ENCODE data around the gene ARRB1.
"Not testable (repeated sequence)": the region's sequence is repeated elsewhere in the genome, so short reads cannot be mapped to it uniquely, and the experiment has no call there.

The ARRB1 gene

GRCh38 chr11:75351541-75351790 is at the start of gene ARRB1:
Gene ARRB1 (minus strand): TSS chr11:75351661. CDS start chr11:75351607, 54 bp downstream.
- peak in 1 of 2 donors; percentile 30 for DNase-seq (ENCODE audit: low read depth in 2 of 2)

GRCh38 chr11:75400146-75400865 is 48.8 kb upstream of the ARRB1 start:
- no peak for DNase-seq (ENCODE audit: low read depth in 2 of 2)

- DNase-seq (ENCODE audit: low read depth in 2 of 2), result peak; percentile 73 to 81
Measured at GRCh38 chr11:75399344-75400145, 48.1 kb upstream of the ARRB1 start, which contains the start of gene RPS3. Gene RPS3 (plus strand): TSS chr11:75399518. CDS start chr11:75399548, 30 bp downstream.

GRCh38 chr11:75398906-75399305 is 47.4 kb upstream of the ARRB1 start:
- DNase-seq (ENCODE audit: low read depth in 2 of 2), result no peak

- no peak for DNase-seq (ENCODE audit: low read depth in 2 of 2)
Measured at GRCh38 chr11:75394085-75394840, 42.8 kb upstream of the ARRB1 start.

- no peak for DNase-seq (ENCODE audit: low read depth in 2 of 2)
Measured at GRCh38 chr11:75389925-75390324, 38.5 kb upstream of the ARRB1 start.

GRCh38 chr11:75389276-75389605 is 37.8 kb upstream of the ARRB1 start:
- DNase-seq (ENCODE audit: low read depth in 2 of 2), result no peak

- DNase-seq (ENCODE audit: low read depth in 2 of 2), result peak; percentile 40 to 49
Measured at GRCh38 chr11:75388386-75389275, 37.2 kb upstream of the ARRB1 start.

GRCh38 chr11:75387736-75388294 is 36.4 kb upstream of the ARRB1 start:
- no peak for DNase-seq (ENCODE audit: low read depth in 2 of 2)

GRCh38 chr11:75386942-75387630 is 35.6 kb upstream of the ARRB1 start:
- DNase-seq (ENCODE audit: low read depth in 2 of 2), result no peak

- DNase-seq (ENCODE audit: low read depth in 2 of 2), result peak; percentile 66 to 70
Measured at GRCh38 chr11:75384438-75385080, 33.1 kb upstream of the ARRB1 start.

GRCh38 chr11:75383246-75383645 is 31.8 kb upstream of the ARRB1 start:
- no peak for DNase-seq (ENCODE audit: low read depth in 2 of 2)

- DNase-seq (ENCODE audit: low read depth in 2 of 2), result no peak
Measured at GRCh38 chr11:75380716-75381420, 29.4 kb upstream of the ARRB1 start.

- no peak for DNase-seq (ENCODE audit: low read depth in 2 of 2)
Measured at GRCh38 chr11:75380245-75380644, 28.8 kb upstream of the ARRB1 start.

- not testable (repeated sequence) for DNase-seq (ENCODE audit: low read depth in 2 of 2)
Measured at GRCh38 chr11:75378776-75379175, 27.3 kb upstream of the ARRB1 start.

- DNase-seq (ENCODE audit: low read depth in 2 of 2), result no peak
Measured at GRCh38 chr11:75376175-75376574, 24.7 kb upstream of the ARRB1 start.

GRCh38 chr11:75375626-75376025 is 24.2 kb upstream of the ARRB1 start:
- DNase-seq (ENCODE audit: low read depth in 2 of 2), result no peak

- DNase-seq (ENCODE audit: low read depth in 2 of 2), result no peak
Measured at GRCh38 chr11:75374646-75375045, 23.2 kb upstream of the ARRB1 start.

- DNase-seq (ENCODE audit: low read depth in 2 of 2), result no peak
Measured at GRCh38 chr11:75373201-75373600, 21.7 kb upstream of the ARRB1 start.
